IMR-90 (cell line): ENCODE measurements around the gene PIP4K2A. TPM values are rescaled to one million over a fixed set of nuclear protein-coding genes. Genes with fewer than 3 reads are reported as not detected.

Experiments used
- ATAC-seq: fragments of 200-7000 bp; cut with Tn5 transposase; 2 replicates; pipeline ENCODE4 v1.9.1; 2020; ENCODE audit warnings: low read depth, mild to moderate bottlenecking, moderate library complexity
- BruUV-seq: library from RNA; stranded (reverse); fragments of 400-500 nt; replicated peaks from 2 replicates; lab custom pipeline; 2021; lab: Mats Ljungman, UMichigan
- CTCF ChIA-PET: fragments of 300-600 bp; formaldehyde crosslinking; extraction: SDS; loops from one replicate; lab custom pipeline; 2021; ENCODE audit warnings: antibody characterized with exemption; lab: Yijun Ruan, JAX
- POLR2A ChIA-PET: fragments of 300-600 bp; sonication (Branson Sonifier 250); formaldehyde crosslinking; loops from one replicate; lab custom pipeline; 2022; ENCODE audit warnings: antibody characterized with exemption; ENCODE audit not compliant: unreplicated experiment; lab: Charles Lee
- DNase-seq: peaks from one replicate; pipeline ENCODE4 v3.0.0; 2013
- H2AFZ ChIP-seq: replicated peaks from 2 replicates; pipeline ENCODE3; 2013; ENCODE audit warnings: low read length, mild to moderate bottlenecking; ENCODE audit not compliant: poor library complexity
- H2AK5ac ChIP-seq: 2 replicates; pipeline ENCODE4 v1.6.1; 2013; ENCODE audit warnings: low read depth, low read length, inconsistent platforms
- H2AK9ac ChIP-seq: replicated peaks from 2 replicates; pipeline ENCODE3; 2013; ENCODE audit warnings: mild to moderate bottlenecking, low read depth, low read length, moderate library complexity; ENCODE audit not compliant: poor library complexity
- H2BK120ac ChIP-seq: 2 replicates; pipeline ENCODE4 v1.6.1; 2013; ENCODE audit warnings: low read depth, low read length, inconsistent platforms
- H2BK15ac ChIP-seq: 3 replicates; pipeline ENCODE4 v1.6.1; 2013; ENCODE audit warnings: low read depth, low read length, inconsistent platforms
- H2BK20ac ChIP-seq: 2 replicates; pipeline ENCODE4 v1.6.1; 2013; ENCODE audit warnings: low read depth, mild to moderate bottlenecking, inconsistent platforms, low read length, moderate library complexity
- H2BK5ac ChIP-seq: 2 replicates; pipeline ENCODE4 v1.6.1; 2013; ENCODE audit warnings: mild to moderate bottlenecking, low read depth, low read length, inconsistent platforms; ENCODE audit not compliant: poor library complexity, severe bottlenecking
- H3K14ac ChIP-seq: replicated peaks from 2 replicates; pipeline ENCODE4 v1.6.1; 2013; ENCODE audit warnings: low read depth, low read length, inconsistent platforms
- H3K18ac ChIP-seq: 2 replicates; pipeline ENCODE4 v1.6.1; 2013; ENCODE audit warnings: low read depth, low read length, control low read depth
- H3K23ac ChIP-seq: 2 replicates; pipeline ENCODE4 v1.6.1; 2013; ENCODE audit warnings: low read depth, low read length, inconsistent platforms
- H3K27ac ChIP-seq: 2 replicates; pipeline ENCODE4 v1.5.1; 2013; ENCODE audit warnings: mild to moderate bottlenecking, control low read depth, low read length; ENCODE audit not compliant: insufficient read depth
- H3K27me3 ChIP-seq: 2 replicates; pipeline ENCODE4 v1.6.1; 2013; ENCODE audit warnings: low read length; ENCODE audit not compliant: control insufficient read depth, insufficient read depth
- H3K36me3 ChIP-seq: 2 replicates; pipeline ENCODE4 v1.6.1; 2013; ENCODE audit warnings: low read length, mixed read lengths; ENCODE audit not compliant: control insufficient read depth, insufficient read depth
- H3K4ac ChIP-seq: 2 replicates; pipeline ENCODE4 v1.6.1; 2013; ENCODE audit warnings: low read depth, low read length, inconsistent platforms
- H3K4me1 ChIP-seq: 2 replicates; pipeline ENCODE4 v1.6.1; 2013; ENCODE audit warnings: low read length, mixed read lengths; ENCODE audit not compliant: control insufficient read depth, insufficient read depth
- H3K4me2 ChIP-seq: 2 replicates; pipeline ENCODE4 v1.6.1; 2013; ENCODE audit warnings: low read depth, mild to moderate bottlenecking, control low read depth, low read length, moderate library complexity
- H3K4me3 ChIP-seq: 2 replicates; pipeline ENCODE4 v1.5.1; 2013; ENCODE audit warnings: low read depth, mild to moderate bottlenecking, control low read depth, low read length, moderate library complexity; ENCODE audit not compliant: insufficient read depth
- H3K56ac ChIP-seq: 2 replicates; pipeline ENCODE4 v1.6.1; 2013; ENCODE audit warnings: low read length, inconsistent platforms; ENCODE audit not compliant: insufficient read depth; ENCODE audit errors: extremely low read depth
- H3K79me1 ChIP-seq, 2 experiments: 2 replicates each; pipeline ENCODE4 v1.6.1; 2013; ENCODE audit warnings: low read length in 2 of 2, inconsistent platforms in 1 of 2, low read depth in 1 of 2
- H3K9ac ChIP-seq: 2 replicates; pipeline ENCODE4 v1.6.1; 2013; ENCODE audit warnings: low read depth, low read length, control low read depth
- H3K9me1 ChIP-seq: 2 replicates; pipeline ENCODE4 v1.6.1; 2013; ENCODE audit warnings: low read length, inconsistent platforms; ENCODE audit not compliant: insufficient read depth
- H3K9me3 ChIP-seq: 2 replicates; pipeline ENCODE4 v1.6.1; 2013; ENCODE audit warnings: low read length; ENCODE audit not compliant: control insufficient read depth, insufficient read depth
- H4K20me1 ChIP-seq: 2 replicates; pipeline ENCODE4 v1.6.1; 2013; ENCODE audit warnings: low read length, inconsistent platforms; ENCODE audit not compliant: insufficient read depth
- H4K5ac ChIP-seq: 2 replicates; pipeline ENCODE4 v1.6.1; 2013; ENCODE audit warnings: mild to moderate bottlenecking, low read depth, low read length, control low read depth
- H4K8ac ChIP-seq, 2 experiments: 2 replicates each; pipeline ENCODE4 v1.6.1; 2013; ENCODE audit warnings: low read depth in 2 of 2, low read length in 2 of 2, control low read depth in 1 of 2, inconsistent platforms in 1 of 2
- H4K91ac ChIP-seq: 2 replicates; pipeline ENCODE4 v1.6.1; 2013; ENCODE audit warnings: low read depth, low read length, inconsistent platforms; ENCODE audit not compliant: insufficient read depth
- BHLHE40 ChIP-seq: fragments of 150-350 bp; IDR thresholded peaks from 2 replicates; pipeline ENCODE4 v1.6.1; 2016; ENCODE audit warnings: mild to moderate bottlenecking, low read depth, low read length
- CEBPB ChIP-seq: IDR thresholded peaks from 2 replicates; pipeline ENCODE4 v1.6.1; 2012; ENCODE audit warnings: low read depth, low read length, improper control_type of control experiment
- CHD1 ChIP-seq: IDR thresholded peaks from 2 replicates; pipeline ENCODE4 v1.6.1; 2012; ENCODE audit warnings: low read depth, low read length, improper control_type of control experiment
- CTCF ChIP-seq: conservative IDR thresholded peaks from 2 replicates; pipeline ENCODE4 v1.5.1; 2012; ENCODE audit warnings: mild to moderate bottlenecking, low read depth, low read length, improper control_type of control experiment
- ELK1 ChIP-seq: fragments of 150-350 bp; IDR thresholded peaks from 2 replicates; pipeline ENCODE4 v1.6.1; 2016; ENCODE audit warnings: low read depth, mild to moderate bottlenecking, low read length, moderate library complexity, borderline replicate concordance
- FOS ChIP-seq: fragments of 150-350 bp; IDR thresholded peaks from 2 replicates; pipeline ENCODE4 v1.6.1; 2016; ENCODE audit warnings: low read depth, low read length
- MAFK ChIP-seq: IDR thresholded peaks from 2 replicates; pipeline ENCODE4 v1.6.1; 2012; ENCODE audit warnings: low read depth, low read length, improper control_type of control experiment
- MAZ ChIP-seq: IDR thresholded peaks from 2 replicates; pipeline ENCODE4 v1.6.1; 2012; ENCODE audit warnings: low read depth, mild to moderate bottlenecking, low read length, improper control_type of control experiment, moderate library complexity, borderline replicate concordance
- MXI1 ChIP-seq: IDR thresholded peaks from 2 replicates; pipeline ENCODE4 v1.6.1; 2012; ENCODE audit warnings: low read depth, mild to moderate bottlenecking, low read length, moderate library complexity, borderline replicate concordance
- NFE2L2 ChIP-seq: fragments of 150-350 bp; IDR thresholded peaks from 2 replicates; pipeline ENCODE4 v1.6.1; 2016; ENCODE audit warnings: low read depth, mild to moderate bottlenecking, low read length
- POLR2A ChIP-seq: IDR thresholded peaks from 2 replicates; pipeline ENCODE4 v1.6.1; 2012; ENCODE audit warnings: mild to moderate bottlenecking, low read depth, low read length
- RAD21 ChIP-seq: IDR thresholded peaks from 2 replicates; pipeline ENCODE4 v1.6.1; 2012; ENCODE audit warnings: low read length, improper control_type of control experiment
- RFX5 ChIP-seq: IDR thresholded peaks from 2 replicates; pipeline ENCODE4 v1.8.0; 2012; ENCODE audit warnings: low read depth, mild to moderate bottlenecking, low read length, moderate library complexity
- SMC3 ChIP-seq: fragments of 150-350 bp; IDR thresholded peaks from 2 replicates; pipeline ENCODE4 v1.6.1; 2016; ENCODE audit warnings: low read depth, mild to moderate bottlenecking, antibody characterized with exemption, low read length, moderate library complexity
- USF2 ChIP-seq: fragments of 150-350 bp; IDR thresholded peaks from 2 replicates; pipeline ENCODE4 v1.6.1; 2017; ENCODE audit warnings: mild to moderate bottlenecking, antibody characterized with exemption, low read length, low read depth
- WGBS, 2 experiments: methylation state at CpG; one replicate each; pipeline versions ENCODE4 v1.1.5 to v1.1.7; 2013; ENCODE audit warnings: missing lambda C conversion rate in 2 of 2; ENCODE audit not compliant: insufficient read length in 1 of 2; ENCODE audit errors: extremely low coverage in 2 of 2; 5-methylcytosine and 5-hydroxymethylcytosine counted together
- dilution Hi-C: fragments of 300-500 bp; cut with HindIII; formaldehyde crosslinking; loops from one replicate; pipeline ENCODE4 v1.14.3; 2018; ENCODE audit warnings: low sequenced_read_pairs; ENCODE audit not compliant: unreplicated experiment
- in situ Hi-C: fragments of 300-500 bp; cut with MboI; formaldehyde crosslinking; loops from 3 replicates; pipeline ENCODE4 v1.14.3; 2019; ENCODE audit warnings: low sequenced_read_pairs, inconsistent platforms, mixed read lengths
- intact Hi-C: fragments of 100-400 bp; cut with micrococcal nuclease; formaldehyde crosslinking; loops from 2 replicates; pipeline ENCODE4 v1.10.0; 2022
- polyA plus RNA-seq, 3 experiments: library from polyadenylated mRNA; depleted of rRNA; stranded (reverse); fragments of >200 nt; gene quantifications; 2 replicates each; pipeline ENCODE4 v1.2.3, GENCODE V29; 2012; ENCODE audit warnings: low replicate concordance in 1 of 3
- total RNA-seq: library from RNA; depleted of rRNA; stranded (reverse); fragments of >200 nt; gene quantifications from 2 replicates; pipeline ENCODE4 v1.2.3, GENCODE V29; 2012

Gene PIP4K2A
- total and polyA plus RNA-seq, 2 of the 4 experiments (the other 2 are of a cell fraction): 9.8 to 18.1 TPM

- no peak overlapping the region for H2AK5ac ChIP-seq
- H3K27ac ChIP-seq: no peak overlapping the region
- no peak overlapping the region for H3K4me2 ChIP-seq
- no peak overlapping the region for H2BK15ac ChIP-seq
- H2AFZ ChIP-seq: no peak overlapping the region
- H4K91ac ChIP-seq: no peak overlapping the region
- H2AK9ac ChIP-seq: no peak overlapping the region
- H3K4ac ChIP-seq: no peak overlapping the region
- H3K79me1 ChIP-seq: peaks cover 43 to 57% of the 10 kb centered on the region in 2 experiments
- peaks cover 15% of the 10 kb centered on the region for H3K4me1 ChIP-seq
- DNase-seq (no peak), ATAC-seq (no peak)
- no peak for TF ChIP-seq CHD1
- TF ChIP-seq SMC3: no peak
- no peak for TF ChIP-seq ELK1
- no peak for TF ChIP-seq FOS
- no peak for TF ChIP-seq MXI1
- no peak for TF ChIP-seq RAD21
- no peak for TF ChIP-seq BHLHE40
- no peak for TF ChIP-seq POLR2A
- no peak for TF ChIP-seq MAZ
- no peak for TF ChIP-seq CTCF
- no peak for TF ChIP-seq CEBPB
- no peak for TF ChIP-seq RFX5
- no peak for TF ChIP-seq MAFK
- no peak for TF ChIP-seq USF2
- no peak for TF ChIP-seq NFE2L2
- no peaks in the 10 kb centered on the region for H3K9me3 ChIP-seq
- H3K36me3 ChIP-seq: no peaks in the 10 kb centered on the region
- no peak overlapping the region for H2BK20ac ChIP-seq
- no peak overlapping the region for H4K8ac ChIP-seq
- H4K20me1 ChIP-seq: no peaks in the 10 kb centered on the region; the same call in 1 of the 2 replicates
- BruUV-seq: no TSS peak
- no peak overlapping the region for H2BK5ac ChIP-seq
- dilution Hi-C loops: no loop called here
- no peak overlapping the region for H3K23ac ChIP-seq
- H3K27me3 ChIP-seq: no peaks in the 10 kb centered on the region
- no peak overlapping the region for H4K5ac ChIP-seq
- in situ Hi-C loops: no loop called here
- POLR2A ChIA-PET: no interaction called here
- no peak overlapping the region for H3K18ac ChIP-seq
- H3K9ac ChIP-seq: no peak overlapping the region
- H3K9me1 ChIP-seq: peaks cover 12% of the 10 kb centered on the region
- H2BK120ac ChIP-seq: no peak overlapping the region
- H3K4me3 ChIP-seq: no peak overlapping the region
- CTCF ChIA-PET: interaction anchor here (0.6 kb wide), 2 partner anchors 326 to 1264 kb away, joined by 3 to 4 read pairs; no protein-coding TSS in a partner anchor
- no peak overlapping the region for H3K56ac ChIP-seq
- no peak overlapping the region for H3K14ac ChIP-seq
- WGBS, 2 experiments: 100% methylated on average over 2 of the region's 4 CpGs; no CpG with 5 or more reads in 1 of the 2 experiments
- intact Hi-C loops: no loop called here
Measured at GRCh38 chr10:22649994-22650393, 64.4 kb downstream of the PIP4K2A start.
